Spleen (tissue), 11 donors: ENCODE data around the gene TMEM131L. TPM values are rescaled to one million over a fixed set of nuclear protein-coding genes. Genes with fewer than 3 reads are reported as not detected.

Source experiments
- DNase-seq: peaks from one replicate; pipeline ENCODE4 v3.0.0-alpha.2; 2020
- H3K27ac ChIP-seq, 8 donors: fragments of 200-600 bp; sonication (generic) in 7 of 8; 1 replicate in 4 of 8; 2 replicates in 4 of 8; pipeline versions ENCODE4 v1.5.0 to v1.8.0; 2016 to 2021; ENCODE audit warnings: inconsistent platforms in 4 of 8, mild to moderate bottlenecking in 4 of 8, moderate library complexity in 1 of 8
- H3K27me3 ChIP-seq, 7 donors: fragments of 200-600 bp; sonication (generic) in 6 of 7; replicated peaks in 1 of 7; 1 replicate in 4 of 7; 2 replicates in 3 of 7; pipeline versions ENCODE4 v1.5.0 to v1.8.0; 2016 to 2021; ENCODE audit warnings: inconsistent platforms in 3 of 7, mild to moderate bottlenecking in 1 of 7
- H3K36me3 ChIP-seq, 6 donors: fragments of 200-600 bp; sonication (generic) in 5 of 6; 1 replicate in 4 of 6; 2 replicates in 2 of 6; pipeline versions ENCODE4 v1.5.0 to v1.8.0; 2016 to 2021; ENCODE audit warnings: inconsistent platforms in 2 of 6
- H3K4me1 ChIP-seq, 6 donors: fragments of 200-600 bp; sonication (generic) in 5 of 6; 1 replicate in 3 of 6; 2 replicates in 3 of 6; pipeline versions ENCODE4 v1.5.0 to v1.8.0; 2016 to 2021; ENCODE audit warnings: inconsistent platforms in 3 of 6
- H3K4me3 ChIP-seq, 8 donors: fragments of 200-600 bp; sonication (generic) in 7 of 8; 1 replicate in 4 of 8; 2 replicates in 4 of 8; pipeline versions ENCODE4 v1.5.0 to v1.8.0; 2016 to 2021; ENCODE audit warnings: inconsistent platforms in 4 of 8, mild to moderate bottlenecking in 4 of 8, moderate library complexity in 2 of 8
- H3K9me3 ChIP-seq, 8 donors: fragments of 200-600 bp; sonication (generic) in 7 of 8; 1 replicate in 4 of 8; 2 replicates in 4 of 8; pipeline versions ENCODE4 v1.5.0 to v1.8.0; 2016 to 2021; ENCODE audit warnings: inconsistent platforms in 4 of 8
- CTCF ChIP-seq, 11 experiments: fragments of 200-600 bp in 7 of 11; fragments of 450-650 bp in 4 of 11; sonication (generic) in 4 of 11; IDR thresholded peaks in 8 of 11; conservative IDR thresholded peaks in 3 of 11; 1 replicate in 7 of 11; 2 replicates in 4 of 11; pipeline versions ENCODE4 v1.4.0 to v1.8.0; 2016 to 2021; ENCODE audit warnings: antibody characterized with exemption in 11 of 11, inconsistent platforms in 4 of 11, mild to moderate bottlenecking in 1 of 11
- POLR2A ChIP-seq, 3 donors: fragments of 450-650 bp; IDR thresholded peaks; one replicate each; pipeline ENCODE4 v1.5.1; 2017; ENCODE audit warnings: antibody characterized with exemption in 3 of 3, mild to moderate bottlenecking in 1 of 3
- POLR2AphosphoS5 ChIP-seq, 3 donors: sonication (generic); formaldehyde crosslinking; IDR thresholded peaks; one replicate each; pipeline ENCODE4 v1.5.1; 2017; ENCODE audit warnings: antibody characterized with exemption in 3 of 3
- WGBS, 5 donors: extraction: QIAGEN DNeasy Blood & Tissue Kit in 3 of 5; methylation state at CpG; one replicate each; pipeline versions ENCODE4 v1.1.5 to v1.1.7; 2013 to 2018; 5-methylcytosine and 5-hydroxymethylcytosine counted together
- intact Hi-C: fragments of 100-400 bp; cut with DNase I; formaldehyde crosslinking; loops from one replicate; pipeline ENCODE4 v1.15.0; 2023; ENCODE audit warnings: low total_unique reads
- polyA plus RNA-seq, 3 donors: library from polyadenylated mRNA; stranded (reverse); fragments of 200-250 nt; gene quantifications; one replicate each; pipeline ENCODE4 v1.2.1, GENCODE V29; 2013
- total RNA-seq, 7 donors: library from RNA; depleted of rRNA in 3 of 7; stranded (reverse); fragments of >200 nt in 3 of 7; fragmentation: NEBNext Ultra II Directional in 4 of 7; extraction: Animal tissue kit (Norgen Biotek cat#: 25700) in 4 of 7; gene quantifications; one replicate each; pipeline versions ENCODE4 v1.1.0 to v1.2.1, GENCODE V29; 2016 to 2021
- donor health status: healthy with polysubstance abuse.
- donor health status: DM: no; HTN: no; CAD: no; lungs with moderate emphysema.
- donor health status: DM: no; HTN: no; CAD: no.
- donor health status: Bipolar disorder and iron deficiency.
- donor health status: healthy.
- donor health status: DM: no; HTN: no; CAD: no.
- donor health status: DM: yes; HTN: yes; CAD: no.

Gene TMEM131L
- total and polyA plus RNA-seq, 10 donors, result 20.9 to 105 (median 80.1) TPM

GRCh38 chr4:153647975-153648374 lies 181.8 kb downstream of the TMEM131L start:
- Histone ChIP-seq H3K27ac (peak overlapping the region in 2 of 8 donors; percentile 16 to 72), H3K4me1 (peaks cover 10 to 67% (median 21%) of the 10 kb centered on the region in 6 donors), H3K9me3 (peaks cover 0 to 6% (median 2%) of the 10 kb centered on the region in 8 donors), H3K36me3 (no peaks in the 10 kb centered on the region), H3K4me3 (no peak overlapping the region), H3K27me3 (no peaks in the 10 kb centered on the region)
- TF ChIP-seq POLR2A (IDR thresholded peaks at IDR 0.05) (no peak), CTCF (IDR thresholded peaks at IDR 0.05 in 8 of 11, conservative IDR thresholded peaks at IDR 0.05 in 3 of 11) (no peak), POLR2AphosphoS5 (IDR thresholded peaks at IDR 0.05) (no peak)
- WGBS, 5 donors, result 63 to 74% (median 66%) methylated on average over 4 of the region's 4 CpGs
- intact Hi-C loops, result no loop called here
- no peak for DNase-seq

GRCh38 chr4:153649572-153649991 lies 183.4 kb downstream of the TMEM131L start:
- no peak for DNase-seq
- TF ChIP-seq POLR2AphosphoS5 (IDR thresholded peaks at IDR 0.05) (no peak), CTCF (IDR thresholded peaks at IDR 0.05 in 8 of 11, conservative IDR thresholded peaks at IDR 0.05 in 3 of 11) (peak in 2 of 11 experiments; percentile 9 to 17)
- Histone ChIP-seq H3K36me3 (no peaks in the 10 kb centered on the region), H3K27me3 (no peaks in the 10 kb centered on the region), H3K27ac (peak overlapping the region in 2 of 8 donors; percentile 91 to 93), H3K9me3 (peaks cover 0 to 6% (median 2%) of the 10 kb centered on the region in 8 donors), H3K4me1 (peaks cover 5 to 56% (median 13%) of the 10 kb centered on the region in 6 donors), H3K4me3 (no peak overlapping the region)
- WGBS, 5 donors, result 67 to 76% (median 68%) methylated on average over 6 of the region's 6 CpGs
- intact Hi-C loops, result no loop called here

GRCh38 chr4:153651116-153651515 lies 185.0 kb downstream of the TMEM131L start:
- no peaks in the 10 kb centered on the region for H3K9me3 ChIP-seq
- H3K4me1 ChIP-seq, result peaks cover 5 to 57% (median 16%) of the 10 kb centered on the region in 6 donors
- DNase-seq, result no peak
- H3K27me3 ChIP-seq, result no peaks in the 10 kb centered on the region
- peak overlapping the region in 1 of 8 donors; percentile 61 for H3K4me3 ChIP-seq
- H3K36me3 ChIP-seq, result no peaks in the 10 kb centered on the region
- intact Hi-C loops, result no loop called here
- peak overlapping the region; percentile 24 to 93 (median 85) for H3K27ac ChIP-seq
- WGBS, 5 donors, result 36 to 72% (median 56%) methylated on average over 3 of the region's 3 CpGs
- TF ChIP-seq POLR2AphosphoS5 (IDR thresholded peaks at IDR 0.05), result no peak
- TF ChIP-seq CTCF (IDR thresholded peaks at IDR 0.05 in 8 of 11, conservative IDR thresholded peaks at IDR 0.05 in 3 of 11), result no peak
- TF ChIP-seq POLR2A (IDR thresholded peaks at IDR 0.05), result no peak

- H3K36me3 ChIP-seq, result no peaks in the 10 kb centered on the region
- H3K27ac ChIP-seq, result peak overlapping the region; percentile 51 to 93 (median 85)
- H3K9me3 ChIP-seq, result no peaks in the 10 kb centered on the region
- TF ChIP-seq POLR2A (IDR thresholded peaks at IDR 0.05) (no peak), CTCF (IDR thresholded peaks at IDR 0.05 in 8 of 11, conservative IDR thresholded peaks at IDR 0.05 in 3 of 11) (no peak), POLR2AphosphoS5 (IDR thresholded peaks at IDR 0.05) (peak in 1 of 3 donors; percentile 83)
- intact Hi-C loops, result no loop called here
- H3K4me3 ChIP-seq, result peak overlapping the region in 1 of 8 donors; percentile 61
- H3K27me3 ChIP-seq, result no peaks in the 10 kb centered on the region
- H3K4me1 ChIP-seq, result peaks cover 5 to 57% (median 20%) of the 10 kb centered on the region in 6 donors
- peak; percentile 87 for DNase-seq
- WGBS, 5 donors, result 10 to 26% (median 23%) methylated on average over 5 of the region's 5 CpGs
These were observed 185.4 kb downstream of the TMEM131L start for GRCh38 chr4:153651587-153651986.
